A549 (cell line): ENCODE results near the gene PAK1.

Source experiments
- HOXB13 ChIP-seq: fragments of 250-450 bp; sonication (Bioruptor Pico); IDR thresholded peaks from 2 replicates; pipeline ENCODE4 v1.5.0; 2020; ENCODE audit warnings: low read depth, mild to moderate bottlenecking, moderate library complexity
- TF ChIP-seq, protein P1 (sequence below): fragments of >200 bp; sonication (Bioruptor Twin); formaldehyde crosslinking; IDR thresholded peaks from 3 replicates; pipeline ENCODE4 v1.5.1; 2016

DNA sequence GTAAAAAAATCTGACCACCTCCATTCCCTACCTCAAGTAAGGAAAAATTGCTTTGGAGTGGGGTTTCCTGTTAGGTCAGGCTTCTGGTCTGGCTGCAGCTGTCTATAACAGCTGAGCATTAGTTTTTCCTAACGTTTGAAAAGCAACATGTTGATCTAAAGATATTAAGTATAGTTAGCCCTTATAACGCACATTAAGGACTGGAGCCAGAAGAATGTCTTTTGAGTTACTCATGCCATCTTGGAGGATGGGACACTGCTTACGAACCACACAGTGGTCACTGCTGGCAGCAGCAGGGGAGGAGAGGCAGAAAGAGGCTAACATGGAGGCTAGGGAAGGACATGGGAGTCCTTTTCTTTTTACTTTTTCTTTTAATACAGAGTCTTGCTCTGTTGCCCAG is 128.3 kb downstream of the PAK1 start:
- TF ChIP-seq, protein P1, sequence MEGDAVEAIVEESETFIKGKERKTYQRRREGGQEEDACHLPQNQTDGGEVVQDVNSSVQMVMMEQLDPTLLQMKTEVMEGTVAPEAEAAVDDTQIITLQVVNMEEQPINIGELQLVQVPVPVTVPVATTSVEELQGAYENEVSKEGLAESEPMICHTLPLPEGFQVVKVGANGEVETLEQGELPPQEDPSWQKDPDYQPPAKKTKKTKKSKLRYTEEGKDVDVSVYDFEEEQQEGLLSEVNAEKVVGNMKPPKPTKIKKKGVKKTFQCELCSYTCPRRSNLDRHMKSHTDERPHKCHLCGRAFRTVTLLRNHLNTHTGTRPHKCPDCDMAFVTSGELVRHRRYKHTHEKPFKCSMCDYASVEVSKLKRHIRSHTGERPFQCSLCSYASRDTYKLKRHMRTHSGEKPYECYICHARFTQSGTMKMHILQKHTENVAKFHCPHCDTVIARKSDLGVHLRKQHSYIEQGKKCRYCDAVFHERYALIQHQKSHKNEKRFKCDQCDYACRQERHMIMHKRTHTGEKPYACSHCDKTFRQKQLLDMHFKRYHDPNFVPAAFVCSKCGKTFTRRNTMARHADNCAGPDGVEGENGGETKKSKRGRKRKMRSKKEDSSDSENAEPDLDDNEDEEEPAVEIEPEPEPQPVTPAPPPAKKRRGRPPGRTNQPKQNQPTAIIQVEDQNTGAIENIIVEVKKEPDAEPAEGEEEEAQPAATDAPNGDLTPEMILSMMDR = no peak
- no peak for TF ChIP-seq HOXB13
